H1 (cell line): ENCODE measurements around the gene GJC2. TPM values are rescaled to one million over a fixed set of nuclear protein-coding genes. Genes with fewer than 3 reads are reported as not detected.
A peak's percentile ranks its signal among the peaks of the same experiment; 100 is the strongest.

Experiments
- CTCF ChIA-PET: fragments of 300-600 bp; sonication (Branson Sonifier 250); formaldehyde crosslinking; loops from one replicate; lab custom pipeline; 2021; ENCODE audit not compliant: partially characterized antibody; lab: Charles Lee
- POLR2A ChIA-PET: fragments of 300-600 bp; sonication (Branson Sonifier 250); formaldehyde crosslinking; loops from one replicate; lab custom pipeline; 2021; ENCODE audit warnings: inconsistent platforms; ENCODE audit not compliant: partially characterized antibody; lab: Charles Lee
- DNase-seq, 2 experiments: peaks; one replicate each; pipeline versions ENCODE4 v3.0.0 to v3.0.0-alpha.2; 2010 to 2022; ENCODE audit warnings: low spot score in 2 of 2, low read depth in 1 of 2, mixed read lengths in 1 of 2
- FAIRE-seq: peaks from 2 replicates; lab custom pipeline; 2011; peaks lifted over from hg19 to GRCh38; lab: Jason Lieb, UNC
- H2AFZ ChIP-seq: 2 replicates; pipeline ENCODE4 v1.8.1; 2012; ENCODE audit warnings: low read length, inconsistent platforms
- H2AK5ac ChIP-seq: 2 replicates; pipeline ENCODE4 v1.6.1; 2013; ENCODE audit warnings: low read depth, low read length
- H2BK120ac ChIP-seq: replicated peaks from 2 replicates; pipeline ENCODE3; 2013; ENCODE audit warnings: low read depth, low read length, inconsistent platforms
- H2BK12ac ChIP-seq: 2 replicates; pipeline ENCODE4 v1.6.1; 2013; ENCODE audit warnings: low read depth, low read length
- H2BK15ac ChIP-seq: 2 replicates; pipeline ENCODE4 v1.6.1; 2013; ENCODE audit warnings: low read length
- H2BK20ac ChIP-seq: 2 replicates; pipeline ENCODE4 v1.6.1; 2013; ENCODE audit warnings: low read length
- H2BK5ac ChIP-seq: 2 replicates; pipeline ENCODE4 v1.6.1; 2013; ENCODE audit warnings: low read depth, low read length
- H3K14ac ChIP-seq: 2 replicates; pipeline ENCODE4 v1.6.1; 2013; ENCODE audit warnings: inconsistent platforms; ENCODE audit not compliant: insufficient read length
- H3K18ac ChIP-seq: 2 replicates; pipeline ENCODE4 v1.6.1; 2013; ENCODE audit warnings: low read length; ENCODE audit errors: extremely low read depth
- H3K23ac ChIP-seq: 2 replicates; pipeline ENCODE4 v1.6.1; 2013; ENCODE audit warnings: inconsistent platforms; ENCODE audit not compliant: insufficient read length
- H3K23me2 ChIP-seq: 2 replicates; pipeline ENCODE4 v1.6.1; 2013; ENCODE audit warnings: low read depth, low read length
- H3K27ac ChIP-seq: 2 replicates; pipeline ENCODE4 v1.6.1; 2011; ENCODE audit warnings: low read depth, low read length, inconsistent platforms
- H3K27me3 ChIP-seq, 4 experiments: replicated peaks in 1 of 4; 1 replicate in 1 of 4; 2 replicates in 3 of 4; pipeline versions ENCODE4 v1.6.1 to v1.8.1; 2011 to 2013; ENCODE audit warnings: low read length in 3 of 4, mild to moderate bottlenecking in 3 of 4, inconsistent platforms in 2 of 4, mixed read lengths in 2 of 4, moderate library complexity in 1 of 4; ENCODE audit not compliant: control insufficient read depth in 3 of 4, insufficient read depth in 3 of 4; ENCODE audit errors: extremely low read depth in 1 of 4
- H3K36me3 ChIP-seq, 4 experiments: 2 replicates each; pipeline versions ENCODE4 v1.6.1 to v1.8.1; 2011 to 2013; ENCODE audit warnings: mild to moderate bottlenecking in 4 of 4, low read length in 3 of 4, moderate library complexity in 2 of 4, control low read depth in 1 of 4, inconsistent platforms in 1 of 4; ENCODE audit not compliant: insufficient read depth in 4 of 4, control insufficient read depth in 2 of 4
- H3K4ac ChIP-seq: replicated peaks from 2 replicates; pipeline ENCODE3; 2013; ENCODE audit warnings: low read length, low read depth, mixed read lengths, inconsistent platforms; ENCODE audit not compliant: insufficient read length
- H3K4me1 ChIP-seq, 4 experiments: replicated peaks in 1 of 4; 1 replicate in 1 of 4; 2 replicates in 3 of 4; pipeline versions ENCODE4 v1.6.1 to v1.8.1; 2011 to 2013; ENCODE audit warnings: low read length in 3 of 4, inconsistent platforms in 2 of 4, mixed read lengths in 1 of 4; ENCODE audit not compliant: insufficient read depth in 4 of 4, control insufficient read depth in 3 of 4
- H3K4me2 ChIP-seq, 2 experiments: 2 replicates each; pipeline versions ENCODE4 v1.6.1 to v1.8.1; 2011 to 2013; ENCODE audit warnings: low read depth in 2 of 2, low read length in 2 of 2, control low read depth in 1 of 2, inconsistent platforms in 1 of 2, mild to moderate bottlenecking in 1 of 2; ENCODE audit not compliant: insufficient read depth in 1 of 2
- H3K4me3 ChIP-seq, 4 experiments: fragments of 200-600, 300-600 bp in 1 of 4; sonication (generic), shearing (Covaris generic), sonication (Bioruptor Twin) in 1 of 4; 2 replicates each; pipeline versions ENCODE4 v1.5.1 to v1.8.1; 2011 to 2016; ENCODE audit warnings: low read length in 4 of 4, low read depth in 3 of 4, control low read depth in 2 of 4, inconsistent platforms in 2 of 4, mild to moderate bottlenecking in 2 of 4, mixed read lengths in 1 of 4, moderate library complexity in 1 of 4; ENCODE audit not compliant: insufficient read depth in 2 of 4; ENCODE audit errors: extremely low read depth in 1 of 4
- H3K56ac ChIP-seq: replicated peaks from 2 replicates; pipeline ENCODE3; 2013; ENCODE audit warnings: low read depth, mild to moderate bottlenecking, mixed read lengths, low read length, inconsistent platforms; ENCODE audit not compliant: insufficient read length
- H3K79me1 ChIP-seq: 2 replicates; pipeline ENCODE4 v1.6.1; 2013; ENCODE audit warnings: low read depth, low read length, control low read depth
- H3K79me2 ChIP-seq, 2 experiments: 2 replicates each; pipeline versions ENCODE4 v1.6.1 to v1.8.1; 2012 to 2013; ENCODE audit warnings: low read length in 2 of 2, mild to moderate bottlenecking in 2 of 2, inconsistent platforms in 1 of 2; ENCODE audit not compliant: insufficient read depth in 2 of 2, control insufficient read depth in 1 of 2
- H3K9ac ChIP-seq, 4 experiments: replicated peaks in 1 of 4; 1 replicate in 1 of 4; 2 replicates in 3 of 4; pipeline versions ENCODE4 v1.6.1 to v1.8.1; 2011 to 2013; ENCODE audit warnings: low read depth in 3 of 4, low read length in 3 of 4, control low read depth in 2 of 4, mild to moderate bottlenecking in 2 of 4, moderate library complexity in 2 of 4, inconsistent platforms in 1 of 4; ENCODE audit errors: extremely low read depth in 1 of 4
- H3K9me3 ChIP-seq, 2 experiments: 2 replicates each; pipeline versions ENCODE4 v1.6.1 to v1.8.1; 2012 to 2013; ENCODE audit warnings: mild to moderate bottlenecking in 2 of 2, moderate library complexity in 2 of 2, control low read depth in 1 of 2, inconsistent platforms in 1 of 2, low read depth in 1 of 2, low read length in 1 of 2, mixed read lengths in 1 of 2; ENCODE audit not compliant: insufficient read depth in 2 of 2
- H4K20me1 ChIP-seq, 2 experiments: replicated peaks in 1 of 2; 2 replicates each; pipeline versions ENCODE3 to v1.8.1; 2011 to 2013; ENCODE audit warnings: inconsistent platforms in 2 of 2, low read length in 2 of 2, mild to moderate bottlenecking in 1 of 2; ENCODE audit not compliant: insufficient read depth in 2 of 2, control insufficient read depth in 1 of 2
- H4K5ac ChIP-seq: 2 replicates; pipeline ENCODE4 v1.6.1; 2013; ENCODE audit warnings: low read length, low read depth, mixed read lengths, inconsistent platforms; ENCODE audit not compliant: insufficient read length
- H4K8ac ChIP-seq: 2 replicates; pipeline ENCODE4 v1.8.0; 2013; ENCODE audit warnings: mild to moderate bottlenecking, moderate library complexity, low read length, inconsistent platforms; ENCODE audit not compliant: insufficient read depth; ENCODE audit errors: extremely low read depth
- H4K91ac ChIP-seq: replicated peaks from 2 replicates; pipeline ENCODE3; 2013; ENCODE audit warnings: low read length, mixed read lengths, inconsistent platforms; ENCODE audit not compliant: insufficient read length
- BRCA1 ChIP-seq: IDR thresholded peaks from 2 replicates; pipeline ENCODE4 v1.6.1; 2012; ENCODE audit warnings: low read depth, low read length, improper control_type of control experiment
- JUND ChIP-seq: IDR thresholded peaks from 2 replicates; pipeline ENCODE4 v1.6.1; 2011; ENCODE audit warnings: mild to moderate bottlenecking, improper control_type of control experiment, low read length
- KDM4A ChIP-seq: IDR thresholded peaks from one replicate; pipeline ENCODE4 v1.7.1; 2012; ENCODE audit warnings: low read depth, mild to moderate bottlenecking, moderate library complexity, low read length, inconsistent platforms; ENCODE audit not compliant: severe bottlenecking
- MAX ChIP-seq: IDR thresholded peaks from 2 replicates; pipeline ENCODE4 v1.6.1; 2012; ENCODE audit warnings: inconsistent platforms
- SP1 ChIP-seq: IDR thresholded peaks from 2 replicates; pipeline ENCODE4 v1.6.1; 2011; ENCODE audit warnings: low read depth, low read length
- YY1 ChIP-seq: IDR thresholded peaks from 2 replicates; pipeline ENCODE4 v1.6.1; 2011; ENCODE audit warnings: low read depth, mild to moderate bottlenecking, low read length
- WGBS, 2 experiments: shearing (Covaris generic) in 1 of 2; methylation state at CpG; one replicate each; pipeline versions ENCODE4 v1.1.6 to v1.1.7; 2013 to 2015; ENCODE audit warnings: low lambda C conversion rate in 2 of 2, mixed read lengths in 2 of 2, inconsistent platforms in 1 of 2, low coverage in 1 of 2, missing lambda C conversion rate in 1 of 2; ENCODE audit not compliant: insufficient replicate concordance in 2 of 2, insufficient coverage in 1 of 2, insufficient read length in 1 of 2; ENCODE audit errors: extremely low coverage in 1 of 2, missing lambda C conversion rate in 1 of 2; 5-methylcytosine and 5-hydroxymethylcytosine counted together
- polyA plus RNA-seq, 7 experiments: library from polyadenylated mRNA; depleted of rRNA in 3 of 7; stranded (reverse) in 5 of 7; unstranded in 2 of 7; fragments of >200 nt in 5 of 7; fragments of 200-250 nt in 2 of 7; gene quantifications; 1 replicate in 5 of 7; 2 replicates in 1 of 7; 4 replicates in 1 of 7; pipeline versions ENCODE4 v1.2.1 to v1.2.3, GENCODE V29; 2011 to 2013; ENCODE audit warnings: missing spikeins in 2 of 7, mixed read lengths in 2 of 7
- total RNA-seq: library from RNA; stranded (reverse); fragmentation: NEBNext Ultra II Directional; extraction: Animal tissue kit (Norgen Biotek cat#: 25700); gene quantifications from 2 replicates; pipeline ENCODE4 v1.2.1, GENCODE V29; 2021

Gene GJC2
- total and polyA plus RNA-seq, 2 of the 8 experiments (the other 6 are each of a cell fraction or from before 2014, with no cell fraction given), result 0.17 to 0.54 TPM

DNA sequence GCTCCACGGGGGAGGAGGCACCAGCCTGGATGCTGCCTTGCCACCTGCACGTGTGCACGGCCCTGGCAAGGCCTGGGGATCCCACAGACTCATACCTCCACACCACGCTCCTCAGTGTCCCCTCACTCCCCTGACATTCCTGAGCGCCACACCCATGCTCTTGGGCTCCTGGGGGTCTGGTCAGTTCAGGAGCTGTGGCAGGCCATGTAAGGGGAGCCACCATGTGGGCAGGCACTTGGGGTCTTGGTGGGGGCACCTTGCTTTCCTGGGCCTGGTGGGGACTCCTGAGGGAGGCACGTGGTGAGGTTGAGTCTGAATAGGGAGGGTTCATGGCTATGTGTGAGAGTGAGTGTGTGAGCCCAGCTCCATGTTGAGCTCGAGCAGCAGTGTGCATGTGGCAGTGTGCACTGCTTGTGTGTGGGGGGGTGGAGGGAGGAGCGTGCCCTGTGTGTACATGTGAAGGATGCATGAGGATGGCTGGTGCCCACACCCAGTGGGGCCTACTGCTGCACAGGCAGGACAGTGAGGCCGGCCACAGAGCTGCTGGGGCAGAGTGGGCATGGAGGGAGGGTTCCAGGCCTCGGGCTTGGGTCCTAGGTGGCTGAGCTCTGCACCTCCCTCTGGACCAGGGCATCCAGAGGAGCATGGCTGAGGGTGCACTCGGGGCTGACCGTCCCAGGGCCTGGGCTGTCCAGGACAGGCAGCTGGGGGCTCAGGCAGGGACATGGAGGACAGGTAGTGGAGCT, 1.6 kb downstream of the GJC2 start:
- H2BK120ac ChIP-seq, result no peak overlapping the region
- H3K27ac ChIP-seq, result no peak overlapping the region
- peak overlapping the region; percentile 60; the same call in 1 of the 2 replicates for H2BK12ac ChIP-seq
- no peak overlapping the region for H4K8ac ChIP-seq
- H4K5ac ChIP-seq, result no peak overlapping the region
- no peak overlapping the region for H3K4me3 ChIP-seq
- 0 out of 7 replicates have a peak, but pooled peaks cover 0 to 5% (median 0%) of the 10 kb centered on the region in 4 experiments for H3K27me3 ChIP-seq
- ChIA-PET POLR2A (interaction anchor here (0.6 to 5.5 kb wide), 5 partner anchors 11 to 69 kb away, joined by 3 to 44 read pairs (median 3); partner anchors contain the start of genes ARF1, GUK1 and IBA57), CTCF (interaction anchor here (0.8 to 2.8 kb wide), 9 partner anchors 9 to 153 kb away, joined by 3 to 10 read pairs (median 4); partner anchors contain the start of genes GUK1 and IBA57)
- H2AFZ ChIP-seq, result no peak overlapping the region
- peaks cover 1 to 10% of the 10 kb centered on the region in 2 experiments for H4K20me1 ChIP-seq
- FAIRE-seq, result no peak
- no peak overlapping the region for H2BK20ac ChIP-seq
- H2BK15ac ChIP-seq, result 0 out of 2 replicates have a peak overlapping the region, but pooled peaks have one; percentile 29
- no peak overlapping the region for H2BK5ac ChIP-seq
- WGBS, 2 experiments, result 84% methylated on average over 12 of the region's 12 CpGs; no CpG with 5 or more reads in 1 of the 2 experiments
- no peak for DNase-seq
- H3K23me2 ChIP-seq, result no peaks in the 10 kb centered on the region; the same call in 1 of the 2 replicates
- peak overlapping the region; percentile 30 for H4K91ac ChIP-seq
- no peak overlapping the region for H3K4me2 ChIP-seq
- H3K9ac ChIP-seq, result no peak overlapping the region
- H3K4ac ChIP-seq, result no peak overlapping the region
- H3K4me1 ChIP-seq, result peaks cover 0 to 10% (median 4%) of the 10 kb centered on the region in 4 experiments; a peak in 1 of 7 replicates
- no peak overlapping the region for H3K56ac ChIP-seq
- no peaks in the 10 kb centered on the region for H3K36me3 ChIP-seq
- peaks cover 2% of the 10 kb centered on the region for H3K79me1 ChIP-seq
- H3K23ac ChIP-seq, result no peak overlapping the region
- no peaks in the 10 kb centered on the region for H3K79me2 ChIP-seq
- H3K9me3 ChIP-seq, result no peaks in the 10 kb centered on the region
- TF ChIP-seq MAX, result no peak
- no peak for TF ChIP-seq YY1
- no peak for TF ChIP-seq KDM4A
- TF ChIP-seq JUND, result no peak
- TF ChIP-seq SP1, result no peak
- no peak for TF ChIP-seq BRCA1
- H3K18ac ChIP-seq, result no peak overlapping the region
- no peak overlapping the region for H3K14ac ChIP-seq
- 0 out of 2 replicates have a peak overlapping the region, but pooled peaks have one; percentile 40 for H2AK5ac ChIP-seq
